WTC11 (cell line): Measurements from ENCODE around the gene FZD10. TPM values are rescaled to one million over a fixed set of nuclear protein-coding genes. Genes with fewer than 3 reads are reported as not detected.

Experiments
- ATAC-seq: fragments of 200-7000 bp; cut with Tn5 transposase; 2 replicates; pipeline ENCODE4 v1.10.0; 2021; ENCODE audit warnings: mild to moderate bottlenecking, moderate library complexity
- CTCF ChIA-PET: fragments of 300-600 bp; sonication (Branson Sonifier 250); formaldehyde crosslinking; loops from one replicate; lab custom pipeline; 2021; ENCODE audit warnings: antibody characterized with exemption; lab: Charles Lee
- POLR2A ChIA-PET: fragments of 350-600 bp; sonication (Branson Sonifier 250); formaldehyde crosslinking; loops from one replicate; lab custom pipeline; 2021; ENCODE audit warnings: antibody characterized with exemption; lab: Charles Lee
- DNase-seq: peaks from one replicate; pipeline ENCODE4 v3.0.0; 2021; ENCODE audit warnings: low spot score
- H3K27ac Mint-ChIP-seq: 2 replicates; pipeline ENCODE4 v1.8.0; 2021; ENCODE audit warnings: mixed read lengths
- H3K27me3 Mint-ChIP-seq: 2 replicates; pipeline ENCODE4 v1.8.0; 2021; ENCODE audit warnings: low read depth, mild to moderate bottlenecking, moderate library complexity, mixed read lengths
- H3K36me3 Mint-ChIP-seq: 2 replicates; pipeline ENCODE4 v1.8.0; 2021; ENCODE audit warnings: mixed read lengths
- H3K4me1 Mint-ChIP-seq: 2 replicates; pipeline ENCODE4 v1.8.0; 2022; ENCODE audit warnings: mixed read lengths
- H3K4me3 Mint-ChIP-seq: 2 replicates; pipeline ENCODE4 v1.8.0; 2021; ENCODE audit warnings: mild to moderate bottlenecking, moderate library complexity, mixed read lengths
- H3K9me3 Mint-ChIP-seq: 2 replicates; pipeline ENCODE4 v1.8.0; 2021; ENCODE audit warnings: mixed read lengths
- CDX4 ChIP-seq: fragments of 250-450 bp; sonication (Bioruptor Pico); IDR thresholded peaks from 2 replicates; pipeline ENCODE4 v1.9.0; 2021; ENCODE audit warnings: moderate library complexity, mild to moderate bottlenecking, inconsistent platforms, borderline replicate concordance
- CREB1 ChIP-seq: sonication (generic); formaldehyde crosslinking; IDR thresholded peaks from 2 replicates; pipeline ENCODE4 v1.8.0; 2023; ENCODE audit warnings: mild to moderate bottlenecking, missing genetic modification reagents
- E2F5 ChIP-seq: sonication (generic); formaldehyde crosslinking; IDR thresholded peaks from 2 replicates; pipeline ENCODE4 v1.8.1; 2022; ENCODE audit warnings: mild to moderate bottlenecking, moderate library complexity, missing genetic modification reagents
- EMX1 ChIP-seq: fragments of 250-450 bp; sonication (Bioruptor Pico); IDR thresholded peaks from 2 replicates; pipeline ENCODE4 v1.8.0; 2021; ENCODE audit warnings: mild to moderate bottlenecking
- FOXK1 ChIP-seq: sonication (generic); formaldehyde crosslinking; IDR thresholded peaks from 2 replicates; pipeline ENCODE4 v1.8.0; 2022; ENCODE audit warnings: mild to moderate bottlenecking, moderate library complexity, missing genetic modification reagents
- FOXP4 ChIP-seq: sonication (generic); formaldehyde crosslinking; IDR thresholded peaks from 2 replicates; pipeline ENCODE4 v1.8.0; 2022; ENCODE audit warnings: mild to moderate bottlenecking, missing genetic modification reagents
- IRF1 ChIP-seq: sonication (generic); formaldehyde crosslinking; IDR thresholded peaks from 2 replicates; pipeline ENCODE4 v1.8.0; 2023; ENCODE audit warnings: missing genetic modification reagents
- JAZF1 ChIP-seq: fragments of 250-450 bp; sonication (Bioruptor Pico); IDR thresholded peaks from 2 replicates; pipeline ENCODE4 v1.9.0; 2021; ENCODE audit warnings: moderate library complexity, mild to moderate bottlenecking, inconsistent platforms
- JUN ChIP-seq: sonication (generic); formaldehyde crosslinking; IDR thresholded peaks from 2 replicates; pipeline ENCODE4 v1.8.0; 2023; ENCODE audit warnings: mild to moderate bottlenecking, missing genetic modification reagents
- NFATC4 ChIP-seq: fragments of 250-450 bp; sonication (Bioruptor Pico); IDR thresholded peaks from 2 replicates; pipeline ENCODE4 v1.9.0; 2021; ENCODE audit warnings: mild to moderate bottlenecking
- NFYB ChIP-seq: sonication (generic); formaldehyde crosslinking; conservative IDR thresholded peaks from 2 replicates; pipeline ENCODE4 v1.8.0; 2022; ENCODE audit warnings: low read depth, missing genetic modification reagents
- NR1H2 ChIP-seq: sonication (generic); formaldehyde crosslinking; IDR thresholded peaks from 2 replicates; pipeline ENCODE4 v1.9.0; 2021; ENCODE audit warnings: mild to moderate bottlenecking, moderate library complexity, missing genetic modification reagents
- TCF7 ChIP-seq: sonication (generic); formaldehyde crosslinking; IDR thresholded peaks from 2 replicates; pipeline ENCODE4 v1.8.0; 2022; ENCODE audit warnings: mild to moderate bottlenecking, low read depth, missing genetic modification reagents, moderate library complexity
- ZNF121 ChIP-seq: sonication (generic); formaldehyde crosslinking; IDR thresholded peaks from 2 replicates; pipeline ENCODE4 v1.8.0; 2023; ENCODE audit warnings: missing genetic modification reagents
- ZNF138 ChIP-seq: sonication (generic); formaldehyde crosslinking; conservative IDR thresholded peaks from 2 replicates; pipeline ENCODE4 v1.8.1; 2022; ENCODE audit warnings: mild to moderate bottlenecking, moderate library complexity, missing genetic modification reagents
- ZNF232 ChIP-seq: sonication (generic); formaldehyde crosslinking; IDR thresholded peaks from 2 replicates; pipeline ENCODE4 v1.8.0; 2022; ENCODE audit warnings: mild to moderate bottlenecking, missing genetic modification reagents
- ZNF263 ChIP-seq: sonication (generic); formaldehyde crosslinking; IDR thresholded peaks from 2 replicates; pipeline ENCODE4 v1.8.1; 2022; ENCODE audit warnings: low read depth, mild to moderate bottlenecking, moderate library complexity, missing genetic modification reagents
- ZNF416 ChIP-seq: fragments of 250-450 bp; sonication (Bioruptor Pico); IDR thresholded peaks from 2 replicates; pipeline ENCODE4 v1.9.0; 2021; ENCODE audit warnings: mild to moderate bottlenecking, inconsistent platforms
- total RNA-seq: library from RNA; stranded (reverse); gene quantifications from 3 replicates; pipeline ENCODE4 v1.2.3, GENCODE V29; 2021
- TF ChIP-seq, protein P1 (sequence below): sonication (generic); formaldehyde crosslinking; IDR thresholded peaks from 2 replicates; pipeline ENCODE4 v1.8.0; 2023; ENCODE audit warnings: missing genetic modification reagents, mild to moderate bottlenecking, borderline replicate concordance
- TF ChIP-seq, protein P2 (sequence below): fragments of 250-450 bp; sonication (Bioruptor Pico); IDR thresholded peaks from 2 replicates; pipeline ENCODE4 v1.8.0; 2021; ENCODE audit warnings: mild to moderate bottlenecking
- TF ChIP-seq, protein P3 (sequence below): sonication (generic); formaldehyde crosslinking; IDR thresholded peaks from 2 replicates; pipeline ENCODE4 v1.8.0; 2022; ENCODE audit warnings: mild to moderate bottlenecking, missing genetic modification reagents

FZD10 gene
- total RNA-seq, 1 experiment from 2014 or later: 1.1 TPM

DNA sequence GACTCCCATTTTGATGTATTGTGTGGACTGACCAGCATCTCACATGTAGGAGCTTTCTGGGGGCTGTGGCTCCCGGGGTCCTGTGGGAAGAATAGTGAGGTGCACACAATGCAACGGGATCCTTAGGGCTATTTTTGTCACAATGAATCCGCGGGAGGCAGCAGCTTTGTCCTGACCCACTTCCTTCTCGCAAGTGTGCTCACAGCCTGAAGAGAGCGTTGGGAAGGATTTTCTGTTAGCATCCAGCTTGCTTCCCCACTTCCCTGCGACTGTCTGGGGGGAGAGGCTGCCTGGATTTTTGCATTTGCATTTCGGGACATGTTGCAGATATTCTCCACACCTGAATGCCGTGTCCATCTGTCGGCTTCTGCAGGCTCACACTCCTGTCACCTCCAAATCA, 31.9 kb downstream of the FZD10 start (continued):
- TF ChIP-seq, protein P1, sequence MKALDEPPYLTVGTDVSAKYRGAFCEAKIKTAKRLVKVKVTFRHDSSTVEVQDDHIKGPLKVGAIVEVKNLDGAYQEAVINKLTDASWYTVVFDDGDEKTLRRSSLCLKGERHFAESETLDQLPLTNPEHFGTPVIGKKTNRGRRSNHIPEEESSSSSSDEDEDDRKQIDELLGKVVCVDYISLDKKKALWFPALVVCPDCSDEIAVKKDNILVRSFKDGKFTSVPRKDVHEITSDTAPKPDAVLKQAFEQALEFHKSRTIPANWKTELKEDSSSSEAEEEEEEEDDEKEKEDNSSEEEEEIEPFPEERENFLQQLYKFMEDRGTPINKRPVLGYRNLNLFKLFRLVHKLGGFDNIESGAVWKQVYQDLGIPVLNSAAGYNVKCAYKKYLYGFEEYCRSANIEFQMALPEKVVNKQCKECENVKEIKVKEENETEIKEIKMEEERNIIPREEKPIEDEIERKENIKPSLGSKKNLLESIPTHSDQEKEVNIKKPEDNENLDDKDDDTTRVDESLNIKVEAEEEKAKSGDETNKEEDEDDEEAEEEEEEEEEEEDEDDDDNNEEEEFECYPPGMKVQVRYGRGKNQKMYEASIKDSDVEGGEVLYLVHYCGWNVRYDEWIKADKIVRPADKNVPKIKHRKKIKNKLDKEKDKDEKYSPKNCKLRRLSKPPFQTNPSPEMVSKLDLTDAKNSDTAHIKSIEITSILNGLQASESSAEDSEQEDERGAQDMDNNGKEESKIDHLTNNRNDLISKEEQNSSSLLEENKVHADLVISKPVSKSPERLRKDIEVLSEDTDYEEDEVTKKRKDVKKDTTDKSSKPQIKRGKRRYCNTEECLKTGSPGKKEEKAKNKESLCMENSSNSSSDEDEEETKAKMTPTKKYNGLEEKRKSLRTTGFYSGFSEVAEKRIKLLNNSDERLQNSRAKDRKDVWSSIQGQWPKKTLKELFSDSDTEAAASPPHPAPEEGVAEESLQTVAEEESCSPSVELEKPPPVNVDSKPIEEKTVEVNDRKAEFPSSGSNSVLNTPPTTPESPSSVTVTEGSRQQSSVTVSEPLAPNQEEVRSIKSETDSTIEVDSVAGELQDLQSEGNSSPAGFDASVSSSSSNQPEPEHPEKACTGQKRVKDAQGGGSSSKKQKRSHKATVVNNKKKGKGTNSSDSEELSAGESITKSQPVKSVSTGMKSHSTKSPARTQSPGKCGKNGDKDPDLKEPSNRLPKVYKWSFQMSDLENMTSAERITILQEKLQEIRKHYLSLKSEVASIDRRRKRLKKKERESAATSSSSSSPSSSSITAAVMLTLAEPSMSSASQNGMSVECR (CRISPR knock-in tag): no peak
- no peak for TF ChIP-seq CDX4 (CRISPR knock-in tag)
- TF ChIP-seq IRF1 (CRISPR knock-in tag): no peak
- no peak for TF ChIP-seq EMX1 (CRISPR knock-in tag)
- TF ChIP-seq TCF7 (CRISPR knock-in tag): no peak
- TF ChIP-seq ZNF416 (CRISPR knock-in tag): no peak
- TF ChIP-seq, all 79 proteins: peak for 0

DNA sequence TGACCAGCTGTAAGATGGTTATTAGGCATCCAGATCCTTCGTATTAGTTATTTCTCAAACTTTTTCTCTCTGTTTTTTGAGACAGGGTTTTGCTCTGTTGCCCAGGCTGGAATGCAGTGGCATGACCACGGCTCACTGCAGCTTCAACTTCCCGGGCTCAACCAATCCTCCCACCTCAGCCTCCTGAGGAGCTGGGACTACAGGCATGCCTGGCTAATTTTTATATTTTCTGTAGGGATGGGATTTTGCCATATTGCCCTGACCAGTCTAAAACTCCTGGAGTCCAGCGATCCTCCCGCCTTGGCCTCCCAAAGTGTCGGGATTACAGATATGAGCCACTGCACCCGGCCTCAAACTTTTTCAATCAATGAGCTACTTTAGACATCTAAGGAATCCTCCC, 33.1 kb downstream of the FZD10 start:
- Mint-ChIP-seq H3K4me3 (no peak overlapping the region), H3K27ac (no peak overlapping the region)
- POLR2A ChIA-PET: no interaction called here
- TF ChIP-seq E2F5 (no peak), NR1H2 (CRISPR knock-in tag) (no peak), JUN (CRISPR knock-in tag) (no peak), ZNF263 (CRISPR knock-in tag) (no peak), FOXP4 (CRISPR knock-in tag) (no peak), CREB1 (CRISPR knock-in tag) (no peak), ZNF121 (CRISPR knock-in tag) (no peak), NFYB (no peak), NFATC4 (no peak), JAZF1 (CRISPR knock-in tag) (no peak), ZNF232 (CRISPR knock-in tag) (no peak), CDX4 (CRISPR knock-in tag) (no peak), ZNF138 (CRISPR knock-in tag) (no peak), FOXK1 (CRISPR knock-in tag) (no peak)
- TF ChIP-seq, protein P2, sequence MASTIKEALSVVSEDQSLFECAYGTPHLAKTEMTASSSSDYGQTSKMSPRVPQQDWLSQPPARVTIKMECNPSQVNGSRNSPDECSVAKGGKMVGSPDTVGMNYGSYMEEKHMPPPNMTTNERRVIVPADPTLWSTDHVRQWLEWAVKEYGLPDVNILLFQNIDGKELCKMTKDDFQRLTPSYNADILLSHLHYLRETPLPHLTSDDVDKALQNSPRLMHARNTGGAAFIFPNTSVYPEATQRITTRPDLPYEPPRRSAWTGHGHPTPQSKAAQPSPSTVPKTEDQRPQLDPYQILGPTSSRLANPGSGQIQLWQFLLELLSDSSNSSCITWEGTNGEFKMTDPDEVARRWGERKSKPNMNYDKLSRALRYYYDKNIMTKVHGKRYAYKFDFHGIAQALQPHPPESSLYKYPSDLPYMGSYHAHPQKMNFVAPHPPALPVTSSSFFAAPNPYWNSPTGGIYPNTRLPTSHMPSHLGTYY (CRISPR knock-in tag): no peak
- TF ChIP-seq, protein P3, sequence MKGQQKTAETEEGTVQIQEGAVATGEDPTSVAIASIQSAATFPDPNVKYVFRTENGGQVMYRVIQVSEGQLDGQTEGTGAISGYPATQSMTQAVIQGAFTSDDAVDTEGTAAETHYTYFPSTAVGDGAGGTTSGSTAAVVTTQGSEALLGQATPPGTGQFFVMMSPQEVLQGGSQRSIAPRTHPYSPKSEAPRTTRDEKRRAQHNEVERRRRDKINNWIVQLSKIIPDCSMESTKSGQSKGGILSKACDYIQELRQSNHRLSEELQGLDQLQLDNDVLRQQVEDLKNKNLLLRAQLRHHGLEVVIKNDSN: no peak
- TF ChIP-seq, all 79 proteins: peak for 0
- Mint-ChIP-seq H3K4me1 (no peaks in the 10 kb centered on the region), H3K36me3 (peaks cover 32% of the 10 kb centered on the region), H3K27me3 (peaks cover 3% of the 10 kb centered on the region), H3K9me3 (peaks cover 27% of the 10 kb centered on the region)
- ATAC-seq (no peak), DNase-seq (no peak)
- CTCF ChIA-PET: interaction anchor here (0.8 to 1.0 kb wide), 2 partner anchors 148 to 169 kb away, joined by 3 read pairs; no protein-coding TSS in a partner anchor
